HL-60 (cell line): ENCODE data around the gene FAHD1.

ENCODE experiments used
- DNase-seq, 2 experiments: peaks; one replicate each; pipeline ENCODE4 v3.0.0-alpha.2; 2010 to 2020; ENCODE audit warnings: low read depth in 1 of 2, low spot score in 1 of 2
- H3K27ac ChIP-seq: fragments of 250-450 bp; sonication (Bioruptor Pico); replicated peaks from 2 replicates; pipeline ENCODE4 v1.5.1; 2020; ENCODE audit warnings: mild to moderate bottlenecking, moderate library complexity
- H3K27me3 ChIP-seq: fragments of 250-450 bp; sonication (Bioruptor Pico); 2 replicates; pipeline ENCODE4 v1.5.1; 2021; ENCODE audit warnings: mild to moderate bottlenecking, moderate library complexity; ENCODE audit not compliant: insufficient read depth, poor library complexity, severe bottlenecking
- H3K4me3 ChIP-seq: replicated peaks from 2 replicates; pipeline ENCODE4 v1.5.1; 2011; ENCODE audit warnings: mild to moderate bottlenecking, control low read depth, low read length; ENCODE audit not compliant: insufficient read depth
- GABPA ChIP-seq: IDR thresholded peaks from 2 replicates; pipeline ENCODE4 v1.6.1; 2012; ENCODE audit warnings: low read depth
- POLR2AphosphoS5 ChIP-seq: IDR thresholded peaks from 2 replicates; pipeline ENCODE4 v1.6.1; 2012; ENCODE audit warnings: low read depth
- SPI1 ChIP-seq: IDR thresholded peaks from 2 replicates; pipeline ENCODE4 v1.6.1; 2012; ENCODE audit warnings: low read depth, mild to moderate bottlenecking, borderline replicate concordance
- TF ChIP-seq, protein P1 (sequence below): IDR thresholded peaks from 2 replicates; pipeline ENCODE4 v1.6.1; 2012; ENCODE audit warnings: low read depth; ENCODE audit not compliant: insufficient replicate concordance
- TF ChIP-seq, protein P2 (sequence below): IDR thresholded peaks from one replicate; pipeline ENCODE4 v1.5.1; 2011; ENCODE audit warnings: low read length, control low read depth, inconsistent platforms; ENCODE audit not compliant: insufficient read depth

Gene FAHD1

DNA sequence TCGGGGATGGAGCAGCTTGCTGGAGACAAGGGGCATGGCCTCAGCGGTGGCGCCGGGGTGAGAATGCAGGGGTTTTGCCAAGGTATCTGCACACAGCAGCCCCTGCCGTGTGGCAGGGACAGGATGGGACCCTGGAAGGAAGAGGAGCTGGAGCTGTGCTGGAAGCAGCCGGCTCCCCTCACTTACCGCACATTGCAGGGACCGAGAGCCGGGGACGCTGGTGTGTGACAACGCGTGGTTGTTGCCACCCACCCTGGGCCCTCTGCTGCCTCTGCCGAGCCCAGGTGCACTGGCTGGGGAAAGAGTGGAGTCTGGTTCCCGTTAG lies 41.2 kb upstream of the FAHD1 start:
- Histone ChIP-seq H3K27me3 (no peaks in the 10 kb centered on the region), H3K4me3 (no peak overlapping the region), H3K27ac (no peak overlapping the region)
- TF ChIP-seq, protein P1, sequence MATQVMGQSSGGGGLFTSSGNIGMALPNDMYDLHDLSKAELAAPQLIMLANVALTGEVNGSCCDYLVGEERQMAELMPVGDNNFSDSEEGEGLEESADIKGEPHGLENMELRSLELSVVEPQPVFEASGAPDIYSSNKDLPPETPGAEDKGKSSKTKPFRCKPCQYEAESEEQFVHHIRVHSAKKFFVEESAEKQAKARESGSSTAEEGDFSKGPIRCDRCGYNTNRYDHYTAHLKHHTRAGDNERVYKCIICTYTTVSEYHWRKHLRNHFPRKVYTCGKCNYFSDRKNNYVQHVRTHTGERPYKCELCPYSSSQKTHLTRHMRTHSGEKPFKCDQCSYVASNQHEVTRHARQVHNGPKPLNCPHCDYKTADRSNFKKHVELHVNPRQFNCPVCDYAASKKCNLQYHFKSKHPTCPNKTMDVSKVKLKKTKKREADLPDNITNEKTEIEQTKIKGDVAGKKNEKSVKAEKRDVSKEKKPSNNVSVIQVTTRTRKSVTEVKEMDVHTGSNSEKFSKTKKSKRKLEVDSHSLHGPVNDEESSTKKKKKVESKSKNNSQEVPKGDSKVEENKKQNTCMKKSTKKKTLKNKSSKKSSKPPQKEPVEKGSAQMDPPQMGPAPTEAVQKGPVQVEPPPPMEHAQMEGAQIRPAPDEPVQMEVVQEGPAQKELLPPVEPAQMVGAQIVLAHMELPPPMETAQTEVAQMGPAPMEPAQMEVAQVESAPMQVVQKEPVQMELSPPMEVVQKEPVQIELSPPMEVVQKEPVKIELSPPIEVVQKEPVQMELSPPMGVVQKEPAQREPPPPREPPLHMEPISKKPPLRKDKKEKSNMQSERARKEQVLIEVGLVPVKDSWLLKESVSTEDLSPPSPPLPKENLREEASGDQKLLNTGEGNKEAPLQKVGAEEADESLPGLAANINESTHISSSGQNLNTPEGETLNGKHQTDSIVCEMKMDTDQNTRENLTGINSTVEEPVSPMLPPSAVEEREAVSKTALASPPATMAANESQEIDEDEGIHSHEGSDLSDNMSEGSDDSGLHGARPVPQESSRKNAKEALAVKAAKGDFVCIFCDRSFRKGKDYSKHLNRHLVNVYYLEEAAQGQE: no peak
- TF ChIP-seq GABPA (no peak), POLR2AphosphoS5 (no peak), SPI1 (no peak)
- TF ChIP-seq, protein P2, sequence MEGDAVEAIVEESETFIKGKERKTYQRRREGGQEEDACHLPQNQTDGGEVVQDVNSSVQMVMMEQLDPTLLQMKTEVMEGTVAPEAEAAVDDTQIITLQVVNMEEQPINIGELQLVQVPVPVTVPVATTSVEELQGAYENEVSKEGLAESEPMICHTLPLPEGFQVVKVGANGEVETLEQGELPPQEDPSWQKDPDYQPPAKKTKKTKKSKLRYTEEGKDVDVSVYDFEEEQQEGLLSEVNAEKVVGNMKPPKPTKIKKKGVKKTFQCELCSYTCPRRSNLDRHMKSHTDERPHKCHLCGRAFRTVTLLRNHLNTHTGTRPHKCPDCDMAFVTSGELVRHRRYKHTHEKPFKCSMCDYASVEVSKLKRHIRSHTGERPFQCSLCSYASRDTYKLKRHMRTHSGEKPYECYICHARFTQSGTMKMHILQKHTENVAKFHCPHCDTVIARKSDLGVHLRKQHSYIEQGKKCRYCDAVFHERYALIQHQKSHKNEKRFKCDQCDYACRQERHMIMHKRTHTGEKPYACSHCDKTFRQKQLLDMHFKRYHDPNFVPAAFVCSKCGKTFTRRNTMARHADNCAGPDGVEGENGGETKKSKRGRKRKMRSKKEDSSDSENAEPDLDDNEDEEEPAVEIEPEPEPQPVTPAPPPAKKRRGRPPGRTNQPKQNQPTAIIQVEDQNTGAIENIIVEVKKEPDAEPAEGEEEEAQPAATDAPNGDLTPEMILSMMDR: no peak
- no peak for DNase-seq

DNA sequence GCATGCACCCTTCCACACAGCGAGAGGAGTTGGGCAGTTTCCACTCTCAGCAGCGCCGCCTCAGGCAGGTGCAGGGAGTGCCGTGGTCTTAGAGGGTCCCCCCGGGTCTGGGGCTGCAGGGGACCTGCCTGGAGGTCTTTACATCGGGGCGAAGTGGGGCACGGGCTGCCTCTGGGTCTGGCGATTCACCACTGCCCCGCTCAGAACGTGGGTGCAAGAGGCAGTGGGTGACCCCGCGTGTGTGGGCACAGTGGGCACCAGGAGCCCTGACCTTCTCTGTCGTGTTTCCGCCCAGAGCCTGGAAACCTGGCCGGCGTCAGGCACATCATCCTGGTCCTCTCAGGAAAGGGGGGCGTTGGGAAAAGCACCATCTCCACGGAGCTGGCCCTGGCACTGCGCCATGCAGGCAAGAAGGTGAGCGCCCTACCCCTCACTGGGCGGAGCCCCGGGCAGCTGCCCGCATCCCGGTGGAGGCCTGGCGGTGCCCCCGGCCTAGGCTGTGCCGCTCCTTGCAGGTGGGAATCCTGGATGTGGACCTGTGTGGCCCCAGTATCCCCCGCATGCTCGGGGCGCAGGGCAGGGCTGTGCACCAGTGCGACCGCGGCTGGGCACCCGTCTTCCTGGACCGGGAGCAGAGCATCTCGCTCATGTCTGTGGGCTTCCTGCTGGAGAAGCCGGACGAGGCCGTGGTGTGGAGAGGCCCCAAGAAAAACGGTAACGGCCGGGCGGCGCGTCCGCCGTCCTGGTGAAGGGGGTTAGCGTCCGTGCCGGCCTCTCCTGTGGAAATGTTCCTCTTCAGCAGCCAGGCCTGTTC lies 40.6 kb upstream of the FAHD1 start:
- H3K4me3 ChIP-seq: no peak overlapping the region

DNA sequence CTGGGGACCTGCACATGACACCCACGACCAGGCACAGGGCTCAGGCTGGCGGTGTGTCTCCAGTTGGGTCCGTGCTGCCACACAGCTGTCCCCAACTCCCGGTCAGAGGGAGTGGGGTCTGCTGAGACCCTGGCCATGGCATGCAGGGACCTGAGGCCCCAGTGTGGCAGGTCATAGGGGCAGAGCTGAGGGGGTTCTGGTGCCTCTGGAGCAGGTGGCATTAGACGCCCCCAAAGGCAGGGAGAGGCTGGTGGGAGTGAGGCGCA lies 40.0 kb upstream of the FAHD1 start:
- TF ChIP-seq, protein P2: no peak
- TF ChIP-seq SPI1 (no peak), GABPA (no peak), POLR2AphosphoS5 (no peak)
- TF ChIP-seq, protein P1: no peak
- Histone ChIP-seq H3K27ac (no peak overlapping the region), H3K27me3 (no peaks in the 10 kb centered on the region), H3K4me3 (no peak overlapping the region)
- no peak for DNase-seq

More for the DNA sequence above, 40.6 kb upstream of the FAHD1 start:
- TF ChIP-seq, protein P1: no peak
- TF ChIP-seq, protein P2: no peak
- no peak for TF ChIP-seq SPI1
- Histone ChIP-seq H3K27me3 (no peaks in the 10 kb centered on the region), H3K27ac (no peak overlapping the region)
- DNase-seq: no peak
